GM18517 (cell line): ENCODE data around the gene PADI3.

Experiments used
- ATAC-seq: cut with Tn5 transposase; IDR thresholded peaks from one replicate; pipeline ENCODE4 v1.9.1; 2021; ENCODE audit warnings: mild to moderate bottlenecking, moderate library complexity; ENCODE audit not compliant: unreplicated experiment

Gene PADI3

GRCh38 chr1:17295292-17295691 lies 46.4 kb downstream of the PADI3 start:
- ATAC-seq = no peak

DNA sequence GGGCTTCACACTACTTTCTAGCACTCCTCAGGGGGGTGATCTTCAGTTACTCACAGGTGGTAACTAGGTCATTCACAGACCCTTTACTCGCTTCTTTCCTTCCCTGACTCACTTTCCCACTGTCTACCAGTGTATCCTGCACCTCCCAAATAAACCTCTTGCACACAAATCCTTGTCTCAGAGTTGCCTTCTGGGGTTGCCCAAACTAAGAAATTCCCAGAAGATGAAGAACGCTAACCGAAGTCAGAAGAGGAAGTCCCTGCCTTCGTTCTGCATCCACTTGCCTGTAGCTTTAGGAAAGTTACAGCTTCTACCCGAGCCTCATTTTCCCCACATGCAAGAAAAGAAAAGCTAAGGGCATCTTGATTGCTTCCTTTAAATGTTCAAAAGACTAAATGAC lies 47.2 kb downstream of the PADI3 start:
- no peak for ATAC-seq

GRCh38 chr1:17297991-17298390 lies 49.1 kb downstream of the PADI3 start:
- no peak for ATAC-seq

DNA sequence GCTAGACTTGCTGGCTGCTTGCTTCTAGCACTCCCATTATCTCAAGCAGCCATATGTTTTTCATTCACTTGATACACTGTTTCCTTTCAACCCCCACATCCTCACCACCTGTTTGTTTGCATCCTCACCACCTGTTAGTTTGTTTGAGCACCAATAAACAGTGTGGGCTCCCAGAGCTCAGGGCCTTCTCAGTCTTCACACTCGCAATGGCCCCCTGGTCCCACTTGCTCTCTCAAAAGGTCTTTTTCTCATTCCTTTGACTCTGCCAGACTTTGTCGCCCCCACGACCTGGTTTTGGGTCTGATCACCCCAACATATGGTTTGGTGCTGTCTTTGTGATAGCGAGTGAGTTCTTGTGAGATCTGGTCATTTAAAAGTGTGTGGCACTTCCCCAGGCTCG lies 52.9 kb downstream of the PADI3 start:
- ATAC-seq = no peak

DNA sequence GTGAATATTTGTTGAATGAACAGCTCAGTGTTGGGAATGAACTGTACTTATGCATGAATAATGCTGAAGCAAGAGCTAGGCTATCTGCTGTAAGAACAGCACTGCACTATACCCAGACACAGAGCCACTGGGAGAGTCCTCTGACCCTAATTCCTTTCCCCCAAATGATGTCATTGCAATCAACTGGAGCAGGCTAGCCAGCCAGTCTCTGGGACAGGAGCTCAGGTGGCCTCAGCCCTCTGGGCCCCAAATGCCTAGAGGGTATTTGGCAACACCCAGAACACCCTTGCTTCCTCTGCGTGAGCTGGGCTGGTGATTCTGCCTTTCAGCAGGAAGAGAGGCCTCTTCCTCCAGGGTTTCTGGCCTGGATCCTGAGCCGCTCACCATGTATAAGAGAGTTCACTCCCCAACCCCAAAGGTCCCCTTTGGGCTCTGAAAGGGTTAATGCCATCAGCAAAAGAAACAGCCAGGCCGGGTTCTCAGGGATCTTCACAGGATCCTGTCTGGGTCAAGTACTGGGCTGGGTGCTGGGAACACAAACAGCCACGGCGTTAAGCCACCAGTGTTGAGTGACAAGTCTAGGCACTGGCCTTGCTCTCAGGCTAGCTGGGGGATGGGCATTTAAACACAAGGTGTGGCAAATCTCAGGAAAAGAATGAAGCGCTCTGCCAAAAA lies 55.4 kb downstream of the PADI3 start:
- ATAC-seq = no peak

DNA sequence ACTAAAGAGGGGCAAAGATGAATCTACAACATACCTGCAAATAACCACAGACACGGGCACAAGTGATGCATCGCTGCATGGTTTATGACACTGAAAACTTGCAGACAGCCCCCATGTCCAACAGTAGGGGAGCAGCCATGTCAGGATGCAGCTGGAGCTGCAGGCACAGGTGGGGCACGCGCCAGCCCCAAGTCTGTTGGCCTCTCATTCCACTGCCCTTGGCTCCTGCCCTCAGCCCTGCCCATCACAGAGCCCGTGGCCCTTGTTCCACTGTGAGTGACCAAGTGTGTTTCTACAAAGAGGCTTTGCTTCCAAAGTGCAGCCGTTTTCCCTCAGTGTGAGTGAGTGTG lies 55.9 kb downstream of the PADI3 start:
- ATAC-seq = no peak

DNA sequence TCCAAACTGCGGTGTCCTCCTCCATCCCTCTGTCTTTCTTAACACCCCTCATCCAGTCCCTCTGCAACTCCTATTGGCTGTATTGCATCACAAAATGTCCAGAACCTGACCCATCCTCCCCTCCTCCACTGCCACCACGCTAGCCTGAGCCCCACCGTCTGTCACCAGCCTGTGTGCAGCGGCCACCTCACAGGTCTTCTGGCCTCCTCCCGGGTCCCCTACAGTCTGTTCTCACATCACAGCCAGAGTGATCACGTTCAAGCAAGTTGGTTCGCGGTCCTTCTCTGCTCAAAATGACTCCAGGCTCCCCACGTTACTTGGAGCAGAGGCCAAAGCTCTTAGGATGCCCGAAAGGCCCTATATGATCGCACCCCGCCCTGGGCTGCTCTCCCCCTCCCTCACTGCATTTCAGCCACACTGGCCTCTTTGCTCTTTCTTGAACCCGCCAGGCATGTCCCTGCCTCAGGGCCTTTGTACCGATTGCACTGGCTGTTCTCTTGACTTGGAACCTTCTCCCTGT lies 56.7 kb downstream of the PADI3 start:
- ATAC-seq = no peak

DNA sequence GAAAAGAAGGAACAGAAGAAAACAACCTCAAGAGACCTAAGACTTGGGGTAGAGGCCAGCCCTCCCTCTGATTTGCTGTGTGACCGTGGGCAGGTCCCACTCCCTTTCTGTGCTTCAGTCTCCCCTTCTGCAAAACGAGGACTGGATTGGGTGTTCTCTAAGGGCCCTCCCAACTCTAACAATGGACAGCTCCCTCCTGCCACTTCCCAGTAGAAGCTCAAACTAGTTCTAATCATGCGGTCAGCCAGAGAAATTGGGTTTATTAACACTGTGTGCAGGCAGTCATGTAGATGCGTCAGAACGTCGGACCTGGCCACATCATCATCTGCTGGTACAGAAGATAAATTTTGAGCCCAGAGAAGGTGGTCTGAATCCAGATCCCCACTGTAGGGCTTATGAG lies 57.5 kb downstream of the PADI3 start:
- ATAC-seq = no peak

DNA sequence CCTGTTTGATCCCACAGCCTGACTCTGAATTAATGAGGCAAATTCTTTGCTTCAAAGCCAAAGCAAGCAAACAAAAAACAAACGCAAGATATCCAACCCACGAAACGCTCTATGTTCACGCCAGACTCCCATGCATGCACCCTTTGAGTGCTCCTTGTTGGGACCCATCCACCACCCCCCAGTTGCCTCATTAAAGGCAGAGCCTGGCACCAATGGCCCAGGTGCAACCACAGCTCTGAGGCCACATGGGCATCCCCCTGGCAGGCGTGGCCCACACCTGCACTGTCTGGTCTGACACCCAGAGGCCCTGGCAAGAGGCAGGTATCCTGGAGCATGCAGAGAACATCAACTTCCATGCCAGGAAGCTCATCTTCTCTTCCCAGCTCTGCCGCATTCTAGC lies 58.0 kb downstream of the PADI3 start:
- ATAC-seq = no peak

- no peak for ATAC-seq
Measured at GRCh38 chr1:17307329-17307728, 58.4 kb downstream of the PADI3 start.

DNA sequence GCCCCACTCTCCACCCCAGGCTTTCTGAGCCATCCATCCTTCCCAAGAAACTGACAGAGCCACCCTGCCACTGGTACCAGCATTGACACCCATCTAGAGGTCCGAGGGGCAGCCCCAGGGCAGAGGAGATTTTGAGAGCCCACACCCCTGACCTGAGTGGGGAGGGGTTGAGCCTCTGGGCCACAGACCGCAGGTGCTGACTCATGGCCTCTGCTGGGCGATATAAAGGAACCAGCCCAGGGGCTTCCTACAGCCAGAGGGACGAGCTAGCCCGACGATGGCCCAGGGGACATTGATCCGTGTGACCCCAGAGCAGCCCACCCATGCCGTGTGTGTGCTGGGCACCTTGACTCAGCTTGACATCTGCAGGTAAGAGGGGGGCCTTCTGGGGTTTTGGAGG lies 59.0 kb downstream of the PADI3 start, which contains the start of gene PADI4:
Gene PADI4 (plus strand): TSS at position 252 of the 400 bp plus-strand sequence. CDS start 26 bp downstream, at position 278.
- no peak for ATAC-seq

DNA sequence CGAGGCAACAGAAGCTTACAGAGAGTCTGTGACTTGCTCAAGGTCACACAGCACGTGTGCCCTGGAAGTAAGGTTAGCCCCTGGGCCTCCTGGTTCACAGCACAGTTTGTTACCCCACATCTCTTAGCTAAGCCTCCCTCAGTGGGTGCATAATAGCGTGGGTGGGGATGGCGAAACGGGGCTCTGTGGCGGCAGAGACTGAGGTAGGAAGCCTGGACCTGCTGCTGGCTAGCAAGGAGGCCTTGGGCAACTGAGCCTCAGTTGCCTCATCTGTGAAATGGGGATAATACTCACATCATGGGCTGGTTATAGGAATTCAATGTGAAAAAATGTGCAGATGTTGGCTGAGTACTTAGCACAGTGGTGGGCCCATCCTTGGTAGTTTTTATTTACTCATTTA lies 59.7 kb downstream of the PADI3 start:
- ATAC-seq = no peak

DNA sequence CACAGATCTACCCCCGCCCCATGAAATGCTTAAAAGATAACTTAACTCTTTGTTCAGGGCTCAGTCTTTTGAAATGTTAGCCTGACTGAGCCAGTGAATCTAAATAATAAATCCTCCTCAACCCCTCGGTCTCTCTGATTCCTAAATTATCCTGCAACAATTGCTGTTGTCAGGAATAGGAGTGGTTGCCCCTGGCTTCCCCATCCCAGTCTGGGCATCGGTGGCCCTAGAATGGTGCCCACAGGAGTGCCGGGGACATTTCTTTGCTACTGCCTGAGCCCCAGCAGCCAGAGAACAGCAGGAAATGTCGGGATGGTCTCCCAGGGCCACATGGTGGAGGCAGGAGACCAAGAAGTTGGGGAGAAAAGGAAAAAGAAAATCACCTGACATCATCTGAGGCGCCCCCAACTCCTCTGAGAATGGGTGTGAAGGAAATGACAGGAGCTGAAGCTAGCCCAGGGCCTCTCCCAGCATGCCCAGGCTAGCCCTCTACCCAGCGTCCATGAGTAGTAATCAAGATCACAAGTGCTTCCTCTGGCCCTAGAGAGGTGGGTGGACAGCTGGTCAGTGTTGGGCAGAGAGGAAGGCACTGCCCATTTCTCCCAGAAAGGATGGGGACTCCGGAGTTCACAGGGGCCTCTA lies 60.6 kb downstream of the PADI3 start:
- ATAC-seq = no peak

- ATAC-seq = no peak
Measured at GRCh38 chr1:17310068-17310640, 61.3 kb downstream of the PADI3 start.

DNA sequence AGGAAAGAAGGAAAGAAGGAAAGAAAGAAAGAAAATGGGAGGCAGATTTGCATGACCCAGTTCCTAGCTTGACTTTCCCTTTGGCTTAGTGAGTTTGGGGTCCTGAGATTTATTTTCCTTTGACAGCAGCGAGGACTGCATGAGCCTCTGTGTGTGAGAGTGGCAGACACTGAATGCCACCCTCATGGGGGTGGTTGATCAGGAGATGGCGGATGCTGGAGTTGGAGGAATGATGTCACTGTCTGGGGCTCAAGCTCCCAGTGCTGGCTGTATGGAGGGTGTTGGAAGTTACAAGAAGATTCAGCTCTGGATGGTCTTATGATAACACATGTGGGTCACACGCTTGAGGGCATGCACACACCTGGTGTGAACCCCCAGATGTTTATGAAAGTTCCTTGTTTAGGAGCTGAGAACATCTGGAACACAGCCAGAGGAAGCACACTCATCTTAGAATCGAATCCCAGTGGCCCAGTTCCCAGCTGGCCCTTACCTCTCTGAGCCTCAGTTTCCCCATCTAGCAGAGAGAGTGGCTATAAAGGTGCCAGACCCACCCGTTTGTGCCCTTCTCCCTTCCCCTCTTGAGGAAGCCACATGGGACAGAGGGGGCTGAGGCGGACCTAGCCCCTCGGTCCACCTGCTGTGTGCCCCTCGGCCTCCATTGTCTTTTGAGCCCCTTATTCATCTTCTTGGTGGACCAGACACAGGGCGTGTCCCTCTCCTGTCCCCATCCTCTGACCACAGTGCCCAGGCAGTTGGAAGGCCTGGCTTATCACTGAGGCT lies 64.8 kb downstream of the PADI3 start:
- no peak for ATAC-seq

- ATAC-seq = no peak
Measured at GRCh38 chr1:17314491-17314971, 65.6 kb downstream of the PADI3 start.

DNA sequence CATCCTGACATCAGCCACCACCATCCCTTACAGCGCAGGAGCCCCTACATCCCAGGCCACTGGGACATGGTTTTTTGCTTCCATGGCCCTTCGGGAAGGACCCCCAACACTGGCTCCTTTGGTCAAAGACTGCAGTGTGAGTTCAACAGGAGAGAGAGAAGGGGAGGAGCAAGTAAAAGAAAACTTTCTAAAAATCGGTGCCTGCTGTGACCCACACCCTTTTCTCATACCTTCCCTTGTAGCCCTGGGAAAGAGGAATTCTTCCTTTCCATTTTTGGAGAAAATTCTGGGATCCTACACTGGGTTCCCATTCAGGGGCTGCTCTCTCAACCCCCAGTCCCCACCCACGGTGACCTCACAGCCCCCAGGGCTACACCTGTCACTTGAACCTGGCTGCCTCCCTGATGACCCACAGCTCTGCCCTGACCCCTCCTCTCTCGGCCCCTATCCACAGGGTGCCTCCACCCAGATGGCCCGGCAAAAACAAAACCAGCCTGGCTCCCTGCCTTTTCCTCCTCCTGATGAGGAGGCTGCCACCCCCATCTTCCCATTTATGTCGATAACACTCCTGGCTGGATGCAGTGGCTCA lies 66.7 kb downstream of the PADI3 start:
- no peak for ATAC-seq

- no peak for ATAC-seq
Measured at GRCh38 chr1:17316704-17317103, 67.8 kb downstream of the PADI3 start.

DNA sequence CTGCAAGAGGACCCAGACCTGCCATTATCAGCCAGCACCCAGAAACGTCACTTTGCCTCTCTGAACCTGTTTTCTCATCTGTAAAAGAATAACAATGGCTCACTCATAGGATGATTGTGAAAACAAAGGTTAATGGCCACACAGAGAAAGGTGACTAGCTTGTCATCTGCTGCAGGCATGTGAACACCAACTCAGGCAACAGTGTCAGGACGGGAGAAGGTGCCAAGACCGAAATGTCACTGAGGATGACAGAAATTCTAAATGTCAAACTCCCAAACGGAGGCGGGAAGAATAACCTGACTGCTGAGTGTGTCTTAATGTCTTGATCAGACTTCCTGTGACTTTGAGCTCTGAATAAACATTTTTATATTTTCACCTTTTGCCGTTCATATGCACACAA lies 69.4 kb downstream of the PADI3 start:
- ATAC-seq = no peak

DNA sequence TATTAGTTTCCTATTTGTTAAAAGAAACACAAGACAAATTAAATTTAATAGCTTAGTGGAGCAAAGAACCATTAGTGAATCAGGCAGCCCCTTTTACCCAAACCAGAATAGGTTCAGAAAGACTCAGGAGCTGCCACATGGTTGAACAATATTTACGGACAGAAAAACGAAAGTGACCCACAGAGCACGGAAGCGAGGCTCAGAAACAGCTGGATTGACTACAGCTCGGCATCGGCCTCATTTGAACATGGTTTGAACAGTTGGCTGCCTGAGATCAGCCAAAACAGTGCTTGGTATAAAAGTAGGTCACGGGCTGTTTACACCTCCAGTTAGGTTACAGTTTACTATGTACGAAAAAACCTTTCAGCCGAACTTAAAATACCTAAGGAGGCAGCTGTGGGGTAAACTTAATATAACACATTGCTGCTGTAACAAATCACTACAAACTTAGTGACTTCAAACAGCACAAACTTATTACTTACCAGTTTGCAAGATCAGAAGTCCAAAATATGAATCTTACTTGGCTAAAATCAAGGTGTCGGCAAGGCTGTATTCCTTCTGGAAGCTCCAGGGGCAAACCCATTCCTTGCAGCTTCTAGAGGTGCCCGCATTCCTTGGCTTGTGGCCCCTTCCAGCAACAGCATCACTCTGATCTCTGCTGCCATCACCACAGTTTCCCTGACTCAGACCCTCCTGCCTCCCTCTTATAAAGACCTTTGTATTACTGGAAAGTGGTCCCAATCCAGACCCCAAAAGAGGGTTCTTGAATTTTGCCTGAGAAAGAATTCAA lies 70.9 kb downstream of the PADI3 start:
- ATAC-seq = no peak
